Thoracic aorta (tissue), 2 donors: ENCODE data around the gene C16orf89. TPM values are rescaled to one million over a fixed set of nuclear protein-coding genes. Genes with fewer than 3 reads are reported as not detected.

Source experiments
- ATAC-seq: fragments of 150-250 bp; one replicate; pipeline ENCODE4 v1.8.0; 2017; ENCODE audit warnings: low read depth; ENCODE audit not compliant: insufficient number of reproducible peaks, low FRiP score
- DNase-seq: peaks from one replicate; pipeline ENCODE4 v3.0.0-alpha.2; 2020; ENCODE audit warnings: low spot score
- H3K27ac ChIP-seq, 2 donors: fragments of 200-600 bp; sonication (generic); 1 replicate in 1 of 2; 2 replicates in 1 of 2; pipeline ENCODE4 v1.5.1; 2016; ENCODE audit warnings: mild to moderate bottlenecking in 2 of 2, moderate library complexity in 2 of 2
- H3K27me3 ChIP-seq: fragments of 200-600 bp; sonication (generic); replicated peaks from 2 replicates; pipeline ENCODE4 v1.6.0; 2016; ENCODE audit warnings: mild to moderate bottlenecking; ENCODE audit not compliant: insufficient read depth
- H3K36me3 ChIP-seq: fragments of 200-600 bp; sonication (generic); one replicate; pipeline ENCODE4 v1.5.1; 2016
- H3K4me1 ChIP-seq, 2 donors: fragments of 200-600 bp; sonication (generic); 1 replicate in 1 of 2; 2 replicates in 1 of 2; pipeline versions ENCODE4 v1.5.1 to v1.6.0; 2016; ENCODE audit warnings: low read depth in 2 of 2, mild to moderate bottlenecking in 1 of 2; ENCODE audit not compliant: control insufficient read depth in 1 of 2
- H3K4me3 ChIP-seq: fragments of 200-600 bp; sonication (generic); 2 replicates; pipeline ENCODE4 v1.5.1; 2016; ENCODE audit warnings: mild to moderate bottlenecking
- H3K9me3 ChIP-seq: fragments of 200-600 bp; sonication (generic); 2 replicates; pipeline ENCODE4 v1.5.1; 2016
- total RNA-seq, 2 donors: library from RNA; depleted of rRNA; stranded (reverse); fragments of >200 nt; gene quantifications; one replicate each; pipeline versions ENCODE4 v1.1.0 to v1.2.3, GENCODE V29; 2016
- TF ChIP-seq, protein P1 (sequence below): fragments of 200-600 bp; sonication (generic); IDR thresholded peaks from one replicate; pipeline ENCODE4 v1.5.1; 2019; ENCODE audit warnings: antibody characterized with exemption

Gene C16orf89
- total RNA-seq, 2 donors from 2014 or later = 11.6 to 21.4 TPM

DNA sequence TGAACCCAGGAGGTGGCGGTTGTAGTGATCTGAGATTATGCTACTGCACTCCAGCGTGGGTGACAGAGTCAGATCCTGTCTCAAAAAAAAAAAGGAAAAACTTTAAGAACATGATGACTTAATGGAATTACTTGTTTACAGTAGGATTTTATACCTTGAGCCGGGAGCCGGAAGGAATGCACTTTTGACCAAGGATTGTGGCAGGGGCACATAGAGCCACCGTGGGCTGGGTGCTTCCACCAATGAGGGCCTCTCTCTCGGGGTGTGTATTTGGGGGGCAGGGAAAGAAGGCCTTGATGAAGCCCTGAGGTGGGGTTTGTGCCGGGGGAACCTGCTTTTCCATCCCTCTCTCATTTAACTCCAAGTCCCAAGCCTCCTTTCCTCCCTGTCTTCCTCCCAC lies 25.3 kb downstream of the C16orf89 start:
- ATAC-seq (no peak), DNase-seq (no peak)
- Histone ChIP-seq H3K27me3 (no peaks in the 10 kb centered on the region), H3K36me3 (no peaks in the 10 kb centered on the region), H3K4me3 (no peak overlapping the region), H3K9me3 (no peaks in the 10 kb centered on the region), H3K27ac (no peak overlapping the region), H3K4me1 (no peaks in the 10 kb centered on the region)
- TF ChIP-seq, protein P1, sequence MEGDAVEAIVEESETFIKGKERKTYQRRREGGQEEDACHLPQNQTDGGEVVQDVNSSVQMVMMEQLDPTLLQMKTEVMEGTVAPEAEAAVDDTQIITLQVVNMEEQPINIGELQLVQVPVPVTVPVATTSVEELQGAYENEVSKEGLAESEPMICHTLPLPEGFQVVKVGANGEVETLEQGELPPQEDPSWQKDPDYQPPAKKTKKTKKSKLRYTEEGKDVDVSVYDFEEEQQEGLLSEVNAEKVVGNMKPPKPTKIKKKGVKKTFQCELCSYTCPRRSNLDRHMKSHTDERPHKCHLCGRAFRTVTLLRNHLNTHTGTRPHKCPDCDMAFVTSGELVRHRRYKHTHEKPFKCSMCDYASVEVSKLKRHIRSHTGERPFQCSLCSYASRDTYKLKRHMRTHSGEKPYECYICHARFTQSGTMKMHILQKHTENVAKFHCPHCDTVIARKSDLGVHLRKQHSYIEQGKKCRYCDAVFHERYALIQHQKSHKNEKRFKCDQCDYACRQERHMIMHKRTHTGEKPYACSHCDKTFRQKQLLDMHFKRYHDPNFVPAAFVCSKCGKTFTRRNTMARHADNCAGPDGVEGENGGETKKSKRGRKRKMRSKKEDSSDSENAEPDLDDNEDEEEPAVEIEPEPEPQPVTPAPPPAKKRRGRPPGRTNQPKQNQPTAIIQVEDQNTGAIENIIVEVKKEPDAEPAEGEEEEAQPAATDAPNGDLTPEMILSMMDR = no peak

DNA sequence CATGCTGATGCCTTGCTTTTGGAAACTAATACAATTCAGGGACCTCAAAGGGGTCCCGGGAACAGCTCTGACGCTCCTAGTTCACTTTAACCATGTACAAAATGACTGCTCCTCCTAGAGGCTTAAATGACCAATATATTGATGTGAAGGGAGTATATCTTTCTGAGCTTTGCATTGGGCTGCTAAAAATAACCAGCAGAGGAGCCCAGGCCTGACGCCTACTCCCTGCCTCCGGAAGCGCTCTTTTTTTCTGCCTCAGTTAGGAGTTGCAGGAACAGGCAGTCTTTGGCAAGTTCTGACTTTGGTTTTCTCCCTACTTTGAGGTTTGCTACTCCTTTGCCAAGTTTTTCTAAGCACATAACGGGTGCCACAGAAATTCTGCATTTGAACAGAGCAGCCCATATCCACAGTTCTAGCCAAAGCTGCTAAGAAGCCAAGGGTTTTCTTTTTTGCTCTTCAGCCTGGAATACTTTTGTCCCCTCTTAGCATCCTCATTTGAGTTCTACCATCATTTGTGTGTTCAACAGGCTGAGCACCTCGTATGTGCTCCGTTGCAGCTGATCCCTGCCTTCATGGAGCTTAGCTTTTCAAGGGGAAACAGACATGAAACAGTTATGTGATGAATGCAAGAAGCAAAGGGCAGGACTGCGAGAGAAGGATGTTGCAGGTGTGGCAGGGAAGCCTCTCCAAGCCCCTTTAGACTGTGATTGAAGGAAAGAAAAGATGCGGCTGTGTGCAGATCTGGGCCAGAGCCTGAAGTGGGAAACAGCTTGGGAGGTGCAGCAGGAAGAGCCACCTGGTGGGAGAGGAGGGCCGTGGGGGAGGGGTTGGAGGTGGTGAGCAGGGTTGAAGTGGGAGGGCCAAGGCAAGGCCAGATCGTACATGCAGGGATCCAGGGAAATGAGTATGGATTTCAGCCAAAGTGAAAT lies 29.3 kb downstream of the C16orf89 start:
- no peaks in the 10 kb centered on the region for H3K9me3 ChIP-seq

DNA sequence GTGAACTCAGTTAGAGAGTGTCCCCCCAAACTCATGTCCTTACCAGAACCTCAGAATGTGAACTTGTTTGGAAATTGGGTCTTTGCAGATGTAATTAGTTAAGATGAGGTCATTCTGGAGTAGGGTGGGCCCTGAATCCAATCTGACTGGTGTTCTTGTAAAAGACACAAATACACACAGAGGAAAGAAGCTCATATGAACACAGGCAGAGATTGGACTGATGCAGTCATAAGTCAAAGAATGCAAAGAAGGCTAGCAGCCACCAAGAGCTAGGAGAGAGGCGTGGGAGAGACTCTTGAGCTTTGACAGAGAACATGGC lies 29.9 kb downstream of the C16orf89 start:
- H3K4me3 ChIP-seq = no peak overlapping the region
- H3K9me3 ChIP-seq = no peaks in the 10 kb centered on the region
- no peak for ATAC-seq
- H3K27me3 ChIP-seq = no peaks in the 10 kb centered on the region
- peaks cover 4 to 19% of the 10 kb centered on the region in 2 donors for H3K4me1 ChIP-seq
- no peaks in the 10 kb centered on the region for H3K36me3 ChIP-seq
- TF ChIP-seq, protein P1 = no peak
- no peak overlapping the region for H3K27ac ChIP-seq
- DNase-seq = no peak

More for the DNA sequence above, 29.3 kb downstream of the C16orf89 start:
- DNase-seq (no peak), ATAC-seq (no peak)
- no peaks in the 10 kb centered on the region for H3K27me3 ChIP-seq
- no peak overlapping the region for H3K27ac ChIP-seq
- H3K4me1 ChIP-seq = peaks cover 4 to 19% of the 10 kb centered on the region in 2 donors
- no peaks in the 10 kb centered on the region for H3K36me3 ChIP-seq
- TF ChIP-seq, protein P1 = no peak
- H3K4me3 ChIP-seq = no peak overlapping the region

DNA sequence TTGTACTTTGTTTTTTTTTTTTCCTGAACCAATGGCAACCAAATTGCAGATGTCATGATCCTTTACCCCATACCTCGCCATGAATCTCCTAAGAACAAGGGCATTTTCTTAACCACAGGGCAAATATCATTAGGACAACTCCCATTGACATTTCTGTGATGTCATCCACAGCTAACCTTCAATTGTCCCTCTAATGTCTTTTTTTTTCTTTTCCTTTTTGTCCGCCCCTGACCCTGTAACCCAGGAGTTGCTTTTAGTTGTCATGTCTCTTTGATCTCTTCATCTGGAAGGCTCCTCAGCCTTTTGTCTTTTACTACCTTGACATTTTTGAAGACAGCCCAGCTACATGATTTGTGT lies 31.6 kb downstream of the C16orf89 start:
- peak overlapping the region; percentile 79 for H3K4me3 ChIP-seq
- TF ChIP-seq, protein P1 = no peak
- H3K4me1 ChIP-seq = peaks cover 4 to 19% of the 10 kb centered on the region in 2 donors
- H3K27me3 ChIP-seq = no peaks in the 10 kb centered on the region
- ATAC-seq = no peak
- H3K36me3 ChIP-seq = no peaks in the 10 kb centered on the region
- no peaks in the 10 kb centered on the region for H3K9me3 ChIP-seq
- DNase-seq = no peak
- H3K27ac ChIP-seq = peak overlapping the region; percentile 42 to 61

DNA sequence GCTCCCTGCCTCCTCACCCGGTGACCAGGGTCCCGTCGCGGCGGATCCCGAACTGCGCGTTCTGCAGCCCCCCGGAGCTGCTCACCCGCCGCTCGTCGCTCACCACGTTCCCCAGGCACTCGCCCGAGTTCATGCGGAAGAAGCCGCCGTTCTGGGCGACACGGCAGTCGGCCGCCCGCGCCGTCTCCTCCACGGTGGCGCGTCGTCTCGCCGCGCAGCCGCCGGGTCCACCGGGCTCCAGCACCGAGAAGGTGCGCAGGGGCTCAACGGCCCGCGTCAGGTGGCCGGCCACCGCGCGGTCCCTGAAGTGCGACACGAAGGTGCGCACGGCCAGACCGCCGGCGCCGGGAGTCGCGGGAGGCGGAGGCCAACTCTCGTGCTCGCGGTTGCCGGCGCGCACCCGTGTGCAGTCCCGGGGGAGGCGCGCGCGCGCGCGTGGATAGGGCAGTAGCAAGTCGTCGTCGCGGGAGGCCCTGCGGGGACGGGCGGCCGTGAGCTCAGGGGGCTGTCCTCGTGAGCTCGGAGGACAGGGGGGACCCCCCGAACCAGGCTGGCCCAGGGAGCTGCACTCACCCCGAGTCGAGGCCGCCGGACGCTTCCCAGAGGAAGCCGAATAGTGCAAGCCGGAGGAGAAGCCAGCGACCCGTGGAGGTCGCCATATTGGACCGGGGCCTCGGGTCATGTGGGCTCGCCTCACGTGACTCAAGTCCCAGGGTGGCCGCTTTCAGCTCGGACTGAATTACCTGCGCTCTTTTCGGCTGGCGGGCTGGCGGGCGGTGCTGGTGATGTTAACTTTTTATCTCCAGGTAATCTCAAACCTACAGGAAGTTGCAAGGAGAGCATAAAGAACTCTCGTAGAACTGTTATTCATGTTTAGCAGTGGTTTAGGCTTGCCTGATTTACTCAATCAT lies 32.2 kb downstream of the C16orf89 start, which contains the start of gene NAGPA:
TSS of gene NAGPA (minus strand) at position 680 of the 911 bp plus-strand sequence. CDS start at position 659, 21 bp downstream.
- TF ChIP-seq, protein P1 = no peak
- Histone ChIP-seq H3K36me3 (no peaks in the 10 kb centered on the region), H3K4me1 (peaks cover 4 to 19% of the 10 kb centered on the region in 2 donors), H3K4me3 (peak within 1 kb of the TSS; percentile 79), H3K9me3 (no peaks in the 10 kb centered on the region), H3K27me3 (no peaks in the 10 kb centered on the region), H3K27ac (peak within 1 kb of the TSS; percentile 42 to 61)
- peak; percentile 88 for ATAC-seq
- peak; percentile 60 for DNase-seq
